Measurements from ENCODE around the gene TSHZ3. TPM values are rescaled to one million over a fixed set of nuclear protein-coding genes. Genes with fewer than 3 reads are reported as not detected.

The TSHZ3 gene
- total and polyA plus RNA-seq, 2 of the 8 experiments (the other 6 are each of a cell fraction or from before 2014, with no cell fraction given): 3.1 to 12.3 TPM

DNA sequence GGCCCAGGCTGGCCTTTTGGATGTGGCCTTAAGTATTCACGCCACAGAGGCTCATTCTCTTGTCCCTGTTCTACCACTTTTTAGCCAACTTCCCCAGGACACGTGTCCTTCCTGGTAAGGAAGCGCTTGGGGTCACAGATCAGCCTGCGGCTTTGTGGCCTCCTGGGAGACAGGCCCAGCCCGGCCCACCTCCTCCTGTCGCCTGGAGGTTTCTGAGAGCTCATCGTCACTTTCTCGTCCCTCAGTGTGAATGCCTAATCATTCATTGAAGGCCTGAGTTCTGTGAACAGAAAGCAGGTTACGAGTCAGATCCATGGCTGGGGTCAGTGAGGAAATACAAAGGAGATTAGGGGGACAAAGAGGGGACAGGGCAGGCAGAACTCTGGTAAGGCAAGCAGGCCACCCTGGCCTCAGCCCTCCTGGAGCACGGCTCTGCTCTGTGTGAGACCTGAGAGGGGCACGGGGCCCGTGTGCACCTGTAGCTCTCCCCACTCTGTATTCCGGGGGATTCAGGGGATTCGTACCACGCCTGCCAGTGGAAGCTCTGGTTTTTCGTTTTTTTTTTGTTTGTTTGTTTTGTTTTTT, 38.6 kb upstream of the TSHZ3 start:
- no peak overlapping the region for H4K8ac ChIP-seq (ENCODE audit: extremely low read depth, insufficient read depth, low read length)
- no peak overlapping the region for H3K4me3 ChIP-seq (ENCODE audit: extremely low read depth in 1 of 4, insufficient read depth in 2 of 4, low read depth in 3 of 4, low read length in 4 of 4)
- no peak overlapping the region for H2BK12ac ChIP-seq (ENCODE audit: low read depth, low read length)
- FAIRE-seq (no peak), DNase-seq (ENCODE audit: low read depth in 1 of 2, low spot score in 2 of 2) (no peak)
- H2AFZ ChIP-seq (ENCODE audit: low read length): no peak overlapping the region; the same call in 1 of the 2 replicates
- H3K79me1 ChIP-seq (ENCODE audit: low read depth, low read length): no peaks in the 10 kb centered on the region
- peaks cover 0 to 3% (median 1%) of the 10 kb centered on the region in 4 experiments; a peak in 2 of 7 replicates for H3K4me1 ChIP-seq (replicated peaks in 1 of 4; ENCODE audit: control insufficient read depth in 3 of 4, insufficient read depth in 4 of 4, low read length in 3 of 4)
- H3K36me3 ChIP-seq (ENCODE audit: control insufficient read depth in 2 of 4, insufficient read depth in 4 of 4, low read length in 3 of 4): no peaks in the 10 kb centered on the region
- H3K23me2 ChIP-seq (ENCODE audit: low read depth, low read length): no peaks in the 10 kb centered on the region; the same call in 1 of the 2 replicates
- H3K9me3 ChIP-seq (ENCODE audit: insufficient read depth in 2 of 2, low read depth in 1 of 2, low read length in 1 of 2): no peaks in the 10 kb centered on the region
- ChIA-PET POLR2A (ENCODE audit: partially characterized antibody) (interaction anchor here (0.6 to 1.0 kb wide), 2 partner anchors 12 to 130 kb away, joined by 3 read pairs; no protein-coding TSS in a partner anchor), CTCF (ENCODE audit: partially characterized antibody) (no interaction called here)
- no peak overlapping the region for H3K27ac ChIP-seq (ENCODE audit: low read depth, low read length)
- no peaks in the 10 kb centered on the region for H3K27me3 ChIP-seq (replicated peaks in 1 of 4; ENCODE audit: control insufficient read depth in 3 of 4, extremely low read depth in 1 of 4, insufficient read depth in 3 of 4, low read length in 3 of 4)
- no peak overlapping the region for H3K9ac ChIP-seq (replicated peaks in 1 of 4; ENCODE audit: extremely low read depth in 1 of 4, low read depth in 3 of 4, low read length in 3 of 4)
- no peak overlapping the region for H4K5ac ChIP-seq (ENCODE audit: insufficient read length, low read depth, low read length)
- H2BK5ac ChIP-seq (ENCODE audit: low read depth, low read length): no peak overlapping the region
- H2BK20ac ChIP-seq (ENCODE audit: low read length): no peak overlapping the region
- no peak overlapping the region for H4K91ac ChIP-seq (replicated peaks; ENCODE audit: insufficient read length, low read length)
- H3K23ac ChIP-seq (ENCODE audit: insufficient read length): no peak overlapping the region
- no peak overlapping the region for H3K18ac ChIP-seq (ENCODE audit: extremely low read depth, low read length)
- H2BK15ac ChIP-seq (ENCODE audit: low read length): 0 out of 2 replicates have a peak overlapping the region, but pooled peaks have one; percentile 20
- H2BK120ac ChIP-seq (replicated peaks; ENCODE audit: low read depth, low read length): no peak overlapping the region
- H3K4ac ChIP-seq (replicated peaks; ENCODE audit: insufficient read length, low read depth, low read length): no peak overlapping the region
- no peak overlapping the region for H3K14ac ChIP-seq (ENCODE audit: insufficient read length)
- no peaks in the 10 kb centered on the region for H4K20me1 ChIP-seq (replicated peaks in 1 of 2; ENCODE audit: control insufficient read depth in 1 of 2, insufficient read depth in 2 of 2, low read length in 2 of 2)
- WGBS, 2 experiments (ENCODE audit: extremely low coverage in 1 of 2, insufficient coverage in 1 of 2, insufficient read length in 1 of 2, insufficient replicate concordance in 2 of 2, low coverage in 1 of 2, low lambda C conversion rate in 2 of 2, missing lambda C conversion rate in 1 of 2): 87% methylated on average over 15 of the region's 16 CpGs; no CpG with 5 or more reads in 1 of the 2 experiments
- H3K56ac ChIP-seq (replicated peaks; ENCODE audit: insufficient read length, low read depth, low read length): no peak overlapping the region
- H3K4me2 ChIP-seq (ENCODE audit: insufficient read depth in 1 of 2, low read depth in 2 of 2, low read length in 2 of 2): no peak overlapping the region
- H2AK5ac ChIP-seq (ENCODE audit: low read depth, low read length): no peak overlapping the region
- no peaks in the 10 kb centered on the region for H3K79me2 ChIP-seq (ENCODE audit: control insufficient read depth in 1 of 2, insufficient read depth in 2 of 2, low read length in 2 of 2)
- TF ChIP-seq TAF7 (optimal IDR thresholded peaks at IDR 0.05; ENCODE audit: borderline replicate concordance, low read depth, low read length): no peak
- TF ChIP-seq SP2 (IDR thresholded peaks at IDR 0.05; ENCODE audit: low read length): no peak
- TF ChIP-seq RNF2 (IDR thresholded peaks at IDR 0.05; ENCODE audit: borderline replicate concordance, low read depth, low read length, missing control alignments, poor library complexity, severe bottlenecking): no peak
- no peak for TF ChIP-seq CEBPB (IDR thresholded peaks at IDR 0.05; ENCODE audit: low read depth, low read length)
- no peak for TF ChIP-seq TEAD4 (IDR thresholded peaks at IDR 0.05; ENCODE audit: low read depth, low read length)
- TF ChIP-seq YY1 (IDR thresholded peaks at IDR 0.05; ENCODE audit: low read depth, low read length): no peak
- TF ChIP-seq BACH1 (IDR thresholded peaks at IDR 0.05; ENCODE audit: low read length): no peak
- no peak for TF ChIP-seq JUND (IDR thresholded peaks at IDR 0.05; ENCODE audit: low read length)
- TF ChIP-seq, protein P1, sequence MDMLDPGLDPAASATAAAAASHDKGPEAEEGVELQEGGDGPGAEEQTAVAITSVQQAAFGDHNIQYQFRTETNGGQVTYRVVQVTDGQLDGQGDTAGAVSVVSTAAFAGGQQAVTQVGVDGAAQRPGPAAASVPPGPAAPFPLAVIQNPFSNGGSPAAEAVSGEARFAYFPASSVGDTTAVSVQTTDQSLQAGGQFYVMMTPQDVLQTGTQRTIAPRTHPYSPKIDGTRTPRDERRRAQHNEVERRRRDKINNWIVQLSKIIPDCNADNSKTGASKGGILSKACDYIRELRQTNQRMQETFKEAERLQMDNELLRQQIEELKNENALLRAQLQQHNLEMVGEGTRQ (IDR thresholded peaks at IDR 0.05; ENCODE audit: low read length): no peak
- TF ChIP-seq, protein P2, sequence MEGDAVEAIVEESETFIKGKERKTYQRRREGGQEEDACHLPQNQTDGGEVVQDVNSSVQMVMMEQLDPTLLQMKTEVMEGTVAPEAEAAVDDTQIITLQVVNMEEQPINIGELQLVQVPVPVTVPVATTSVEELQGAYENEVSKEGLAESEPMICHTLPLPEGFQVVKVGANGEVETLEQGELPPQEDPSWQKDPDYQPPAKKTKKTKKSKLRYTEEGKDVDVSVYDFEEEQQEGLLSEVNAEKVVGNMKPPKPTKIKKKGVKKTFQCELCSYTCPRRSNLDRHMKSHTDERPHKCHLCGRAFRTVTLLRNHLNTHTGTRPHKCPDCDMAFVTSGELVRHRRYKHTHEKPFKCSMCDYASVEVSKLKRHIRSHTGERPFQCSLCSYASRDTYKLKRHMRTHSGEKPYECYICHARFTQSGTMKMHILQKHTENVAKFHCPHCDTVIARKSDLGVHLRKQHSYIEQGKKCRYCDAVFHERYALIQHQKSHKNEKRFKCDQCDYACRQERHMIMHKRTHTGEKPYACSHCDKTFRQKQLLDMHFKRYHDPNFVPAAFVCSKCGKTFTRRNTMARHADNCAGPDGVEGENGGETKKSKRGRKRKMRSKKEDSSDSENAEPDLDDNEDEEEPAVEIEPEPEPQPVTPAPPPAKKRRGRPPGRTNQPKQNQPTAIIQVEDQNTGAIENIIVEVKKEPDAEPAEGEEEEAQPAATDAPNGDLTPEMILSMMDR (IDR thresholded peaks at IDR 0.05; ENCODE audit: control extremely low read depth in 1 of 3, insufficient read depth in 1 of 3, low read depth in 1 of 3, low read length in 3 of 3): no peak
